ACHN (cell line): ENCODE results near the gene CNDP1.
"Not testable (repeated sequence)": the region's sequence is repeated elsewhere in the genome, so short reads cannot be mapped to it uniquely, and the experiment has no call there.

Source experiments
- DNase-seq: peaks from one replicate; pipeline ENCODE4 v3.0.0-alpha.2; 2015
- in situ Hi-C: cut with HindIII; loops from 2 replicates; pipeline ENCODE4 v1.10.0; 2017; ENCODE audit warnings: low sequenced_read_pairs, low pct_ligation_motif_present, low pct_unique_long_range_greater_than_20kb

The CNDP1 gene

GRCh38 chr18:74534150-74534969, at the start of gene CNDP1:
CNDP1 (plus strand) TSS chr18:74534500; CDS start chr18:74534668, 168 bp downstream.
- in situ Hi-C loops: no loop called here
- no peak for DNase-seq

- in situ Hi-C loops: no loop called here
- DNase-seq: no peak
These were observed 48.0 kb upstream of the CNDP1 start for GRCh38 chr18:74486119-74486849.

GRCh38 chr18:74488354-74488753, 45.9 kb upstream of the CNDP1 start:
- in situ Hi-C loops: no loop called here
- DNase-seq: no peak

GRCh38 chr18:74488864-74489263, 45.4 kb upstream of the CNDP1 start:
- in situ Hi-C loops: no loop called here
- DNase-seq: no peak

GRCh38 chr18:74489676-74490075, 44.6 kb upstream of the CNDP1 start:
- in situ Hi-C loops: no loop called here
- no peak for DNase-seq

GRCh38 chr18:74492259-74492658, 42.0 kb upstream of the CNDP1 start:
- DNase-seq: no peak
- in situ Hi-C loops: no loop called here

GRCh38 chr18:74493689-74494088, 40.6 kb upstream of the CNDP1 start:
- in situ Hi-C loops: no loop called here

GRCh38 chr18:74494514-74494913, 39.8 kb upstream of the CNDP1 start:
- DNase-seq: no peak
- in situ Hi-C loops: no loop called here

More at GRCh38 chr18:74493689-74494088, 40.6 kb upstream of the CNDP1 start:
- DNase-seq: peak; percentile 61

- peak; percentile 97 for DNase-seq
- in situ Hi-C loops: no loop called here
These were observed 38.5 kb upstream of the CNDP1 start, which contains the start of gene CNDP2 for GRCh38 chr18:74495581-74496507. CNDP2 (plus strand) TSS chr18:74496363; CDS start chr18:74499974, 3,611 bp downstream.

GRCh38 chr18:74496508-74497323, 37.6 kb upstream of the CNDP1 start:
- in situ Hi-C loops: no loop called here
- peak; percentile 61 for DNase-seq

GRCh38 chr18:74497324-74497676, 37.0 kb upstream of the CNDP1 start:
- in situ Hi-C loops: no loop called here

GRCh38 chr18:74497778-74498177, 36.5 kb upstream of the CNDP1 start:
- in situ Hi-C loops: no loop called here
- DNase-seq: no peak

More at GRCh38 chr18:74497324-74497676, 37.0 kb upstream of the CNDP1 start:
- peak; percentile 11 for DNase-seq

- in situ Hi-C loops: no loop called here
- peak; percentile 24 for DNase-seq
These were observed 35.3 kb upstream of the CNDP1 start for GRCh38 chr18:74498712-74499627.

- DNase-seq: peak; percentile 63
- in situ Hi-C loops: no loop called here
These were observed 34.7 kb upstream of the CNDP1 start for GRCh38 chr18:74499633-74500032.

- in situ Hi-C loops: no loop called here
These were observed 33.9 kb upstream of the CNDP1 start for GRCh38 chr18:74500372-74500771.

GRCh38 chr18:74500774-74501173, 33.5 kb upstream of the CNDP1 start:
- in situ Hi-C loops: not testable (repeated sequence)
- DNase-seq: peak; percentile 41

More at GRCh38 chr18:74500372-74500771, 33.9 kb upstream of the CNDP1 start:
- DNase-seq: no peak

- in situ Hi-C loops: no loop called here
- no peak for DNase-seq
These were observed 32.9 kb upstream of the CNDP1 start for GRCh38 chr18:74501386-74501785.
